ENCODE measurements around the gene SPCS3.
"Not testable (repeated sequence)": the region's sequence is repeated elsewhere in the genome, so short reads cannot be mapped to it uniquely, and the experiment has no call there.

The SPCS3 gene

DNA sequence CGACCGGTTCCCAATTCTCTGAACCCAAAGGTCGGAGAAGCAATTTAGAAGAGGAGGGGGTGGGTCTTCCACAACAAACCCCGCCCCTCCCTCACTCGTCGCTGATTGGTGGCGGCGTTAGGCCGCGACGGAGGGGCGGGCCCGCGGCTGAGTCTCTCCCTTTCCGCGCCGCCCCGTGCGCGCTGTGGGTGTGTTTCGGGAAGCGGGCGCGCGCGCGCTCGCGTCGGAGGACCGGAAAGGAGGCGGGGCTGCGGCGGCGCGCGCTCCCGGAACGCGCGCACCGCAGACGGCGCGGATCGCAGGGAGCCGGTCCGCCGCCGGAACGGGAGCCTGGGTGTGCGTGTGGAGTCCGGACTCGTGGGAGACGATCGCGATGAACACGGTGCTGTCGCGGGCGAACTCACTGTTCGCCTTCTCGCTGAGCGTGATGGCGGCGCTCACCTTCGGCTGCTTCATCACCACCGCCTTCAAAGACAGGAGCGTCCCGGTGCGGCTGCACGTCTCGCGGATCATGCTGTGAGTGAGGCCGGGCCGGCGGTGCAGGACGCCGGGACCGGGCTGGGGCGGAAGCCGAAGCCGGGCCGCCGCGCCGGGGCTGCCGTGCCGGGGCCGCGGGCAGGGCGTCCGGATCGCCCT is at the start of gene SPCS3:
Gene SPCS3, plus strand, starts transcription at position 263 of the 636 bp plus-strand sequence. Its CDS starts 111 bp downstream, at position 374.
- DNase-seq (ENCODE audit: low read depth in 2 of 2) = peak; percentile 89 to 94

- DNase-seq (ENCODE audit: low read depth in 2 of 2) = no peak
Measured at GRCh38 chr4:176270669-176271068, 49.1 kb upstream of the SPCS3 start.

DNA sequence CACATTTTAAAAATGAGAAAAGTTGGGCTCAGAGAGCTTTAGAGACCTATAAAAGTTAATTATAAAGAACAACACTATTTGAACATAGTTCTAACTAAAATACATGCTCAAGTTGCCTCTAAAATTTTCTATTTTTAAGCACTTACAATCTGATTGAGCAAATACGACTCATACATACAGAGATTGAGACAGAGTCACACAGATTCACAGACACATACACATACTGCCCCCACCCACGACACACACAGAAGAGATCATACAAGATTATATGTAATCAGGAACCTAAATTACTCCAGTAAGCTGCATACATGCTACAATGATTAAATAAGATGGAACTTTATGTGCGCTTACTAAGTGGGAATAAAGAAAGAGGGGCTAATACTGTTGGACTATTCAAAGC is 48.0 kb upstream of the SPCS3 start:
- DNase-seq (ENCODE audit: low read depth in 2 of 2) = no peak

- no peak for DNase-seq (ENCODE audit: low read depth in 2 of 2)
Measured at GRCh38 chr4:176272799-176273198, 47.0 kb upstream of the SPCS3 start.

DNA sequence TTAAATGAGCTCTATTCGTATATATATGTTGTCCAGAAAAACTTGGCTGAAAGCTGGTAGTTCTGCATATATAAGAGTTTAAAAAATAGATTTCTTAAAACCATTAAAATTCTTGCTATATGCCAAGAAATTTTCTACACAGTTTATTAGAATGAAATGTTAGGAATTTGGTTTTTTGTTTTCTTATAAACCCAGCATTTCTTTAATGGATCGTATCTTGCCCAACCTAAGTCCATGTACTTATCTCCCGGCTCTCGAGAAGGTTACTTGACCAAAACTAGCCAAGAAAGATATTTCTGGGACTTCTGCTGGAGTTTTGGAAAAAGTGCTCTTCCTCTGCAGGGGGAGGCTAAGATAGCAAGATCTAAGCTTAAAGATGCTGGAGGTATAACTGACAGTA is 46.0 kb upstream of the SPCS3 start:
- no peak for DNase-seq (ENCODE audit: low read depth in 2 of 2)

DNA sequence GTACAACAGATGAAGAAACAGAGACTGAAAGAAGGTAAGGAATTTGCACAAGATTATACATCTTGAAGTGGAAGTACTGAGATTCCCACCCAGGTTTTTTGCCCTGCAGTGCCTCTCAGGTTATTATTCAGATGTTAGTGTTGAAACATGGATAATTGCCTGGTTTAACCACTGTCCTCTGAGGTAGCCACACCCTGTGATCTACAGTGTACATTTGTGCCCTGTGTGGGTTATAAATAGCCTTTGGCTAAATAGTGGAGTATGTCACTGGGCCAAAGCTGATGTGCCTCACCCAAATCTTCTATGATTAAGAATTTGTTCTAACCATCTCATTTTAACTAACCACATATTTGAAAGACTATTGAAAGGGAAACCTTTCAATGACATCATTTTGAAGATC is 45.3 kb upstream of the SPCS3 start:
- DNase-seq (ENCODE audit: low read depth in 2 of 2) = no peak

- DNase-seq (ENCODE audit: low read depth in 2 of 2) = no peak
Measured at GRCh38 chr4:176276710-176277109, 43.1 kb upstream of the SPCS3 start.

DNA sequence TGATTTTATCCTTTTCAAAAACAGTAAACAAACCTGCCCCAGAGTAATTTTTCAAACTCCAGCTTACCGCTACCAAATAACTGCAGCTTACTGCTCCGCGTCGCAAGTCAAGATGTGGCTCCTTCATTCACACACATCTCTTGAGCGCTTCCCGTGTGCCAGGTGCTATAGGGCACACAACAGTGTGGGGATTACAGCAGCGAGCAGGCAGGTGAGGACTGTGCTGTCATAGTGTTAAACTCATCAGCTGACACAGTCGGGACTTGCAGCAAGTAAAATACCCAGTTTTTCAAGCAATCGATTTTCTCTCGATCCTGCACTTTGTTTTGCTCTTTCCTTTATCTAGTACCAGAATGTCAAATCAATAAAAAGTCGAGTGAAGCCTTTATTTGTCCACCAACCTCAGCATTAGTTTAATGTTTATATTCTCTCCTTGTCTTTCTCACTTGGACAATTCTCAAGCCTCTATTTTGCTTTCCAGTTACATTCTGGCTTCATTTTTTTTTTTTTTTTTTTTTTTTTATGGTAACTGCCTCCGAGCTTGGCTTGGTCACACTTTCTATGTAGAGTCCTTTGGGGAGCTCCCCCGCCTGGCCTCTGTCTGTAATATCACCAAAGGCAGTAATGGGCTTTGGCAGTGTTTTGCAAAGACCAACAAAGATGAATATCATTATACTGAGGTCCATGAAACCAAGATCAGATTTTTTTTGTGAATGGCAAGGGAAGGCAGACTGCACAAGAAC is 42.4 kb upstream of the SPCS3 start:
- no peak for DNase-seq (ENCODE audit: low read depth in 2 of 2)

- DNase-seq (ENCODE audit: low read depth in 2 of 2) = not testable (repeated sequence)
Measured at GRCh38 chr4:176279560-176279959, 40.2 kb upstream of the SPCS3 start.

DNA sequence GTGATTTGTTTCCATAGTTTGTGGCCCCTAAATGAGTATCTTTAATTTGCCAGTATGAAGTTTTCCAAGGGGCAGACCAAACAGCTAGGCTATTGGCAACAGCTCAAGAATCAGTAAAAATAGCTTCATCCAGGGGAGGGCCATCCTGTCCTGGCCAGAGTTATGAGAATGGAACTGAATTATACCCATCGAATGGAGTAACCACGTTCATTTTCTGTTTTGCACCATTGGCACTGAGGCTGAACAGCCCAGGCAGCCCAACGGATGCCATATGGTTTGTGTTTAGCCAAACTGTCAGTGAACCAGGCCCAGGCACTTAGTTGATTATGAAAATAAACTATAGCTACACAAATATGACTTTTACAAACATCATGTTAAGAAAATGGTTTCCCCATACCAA is 33.0 kb upstream of the SPCS3 start:
- DNase-seq (ENCODE audit: low read depth in 2 of 2) = no peak

DNA sequence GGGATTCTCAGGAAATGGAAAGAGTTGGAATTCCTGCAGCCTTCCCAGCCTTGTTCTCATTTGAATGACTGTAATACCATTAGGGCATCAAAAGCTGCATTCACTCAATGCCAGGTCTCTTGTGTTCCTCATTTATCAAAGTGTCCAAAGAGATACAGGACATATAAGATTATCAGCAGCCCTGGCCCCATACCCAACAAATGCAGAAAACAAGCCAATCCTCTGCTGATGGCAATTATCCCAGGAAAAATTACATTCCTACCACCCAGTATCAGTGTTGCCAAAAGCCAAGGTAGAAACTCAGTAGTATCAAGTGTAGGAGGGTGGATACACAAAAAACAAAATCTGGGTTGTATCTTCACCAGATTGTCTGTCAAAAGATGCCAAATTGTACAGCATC is 32.2 kb upstream of the SPCS3 start:
- no peak for DNase-seq (ENCODE audit: low read depth in 2 of 2)

GRCh38 chr4:176288020-176288419 is 31.7 kb upstream of the SPCS3 start:
- DNase-seq (ENCODE audit: low read depth in 2 of 2) = no peak

GRCh38 chr4:176289561-176289960 is 30.2 kb upstream of the SPCS3 start:
- no peak for DNase-seq (ENCODE audit: low read depth in 2 of 2)

- no peak for DNase-seq (ENCODE audit: low read depth in 2 of 2)
Measured at GRCh38 chr4:176290520-176290919, 29.2 kb upstream of the SPCS3 start.

DNA sequence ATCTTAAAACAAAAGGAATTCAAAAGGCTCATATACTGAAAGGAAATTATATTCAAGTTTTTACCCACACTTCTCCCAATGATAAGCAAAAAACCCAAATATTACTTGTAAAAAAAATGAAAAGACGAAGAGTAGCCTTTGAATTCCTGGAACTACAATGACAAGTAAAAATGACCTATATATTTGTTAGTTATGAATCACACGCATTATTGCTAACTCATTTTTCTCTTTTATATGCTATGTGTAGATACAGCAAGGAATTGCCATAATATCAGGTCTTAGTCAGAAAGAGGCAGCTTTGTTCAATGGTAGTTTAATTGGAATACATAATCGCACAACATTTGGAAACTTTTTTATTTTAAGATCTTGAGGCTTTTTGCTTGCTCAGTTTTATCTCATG is 28.0 kb upstream of the SPCS3 start:
- no peak for DNase-seq (ENCODE audit: low read depth in 2 of 2)

DNA sequence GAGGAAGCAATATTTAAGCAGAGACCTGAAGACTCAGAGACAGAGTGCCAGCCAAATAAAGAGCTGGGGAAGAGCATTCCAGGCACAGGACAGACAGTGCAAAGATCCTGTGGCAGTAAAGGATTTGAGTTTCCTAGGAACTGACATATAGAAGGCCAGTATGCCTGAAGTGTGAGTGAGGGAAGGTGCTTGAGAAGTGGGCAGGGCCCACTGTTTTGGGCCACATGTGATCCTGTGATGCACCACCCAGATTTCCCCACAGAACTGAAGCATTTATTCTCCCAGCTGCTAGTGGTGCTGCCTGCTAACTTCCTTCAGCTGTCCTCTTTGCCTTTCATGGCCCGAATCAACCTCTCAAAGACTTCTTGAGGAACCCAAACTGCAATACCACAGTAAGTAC is 26.8 kb upstream of the SPCS3 start:
- DNase-seq (ENCODE audit: low read depth in 2 of 2) = no peak

GRCh38 chr4:176293660-176294059 is 26.1 kb upstream of the SPCS3 start:
- DNase-seq (ENCODE audit: low read depth in 2 of 2) = no peak

DNA sequence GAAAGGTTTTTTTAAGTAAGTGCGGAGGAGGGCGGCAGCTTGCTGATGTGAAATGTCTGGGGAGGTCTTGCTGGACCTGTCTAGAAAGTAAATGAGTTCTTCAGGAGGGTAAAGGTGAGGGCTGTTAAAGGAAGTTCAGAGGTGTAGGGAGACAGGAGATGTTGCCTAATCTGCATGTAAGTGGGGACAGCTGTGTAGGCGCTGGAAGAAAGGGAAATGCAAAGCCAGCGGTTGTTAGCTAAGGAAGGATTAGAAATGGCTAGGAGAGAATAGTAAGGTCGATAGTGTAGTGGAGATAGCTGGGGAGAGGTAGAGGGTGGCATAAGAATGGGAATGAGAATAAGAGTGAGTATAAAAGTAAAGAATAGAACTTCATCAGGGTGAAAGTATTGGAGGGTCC is 23.9 kb upstream of the SPCS3 start:
- not testable (repeated sequence) for DNase-seq (ENCODE audit: low read depth in 2 of 2)

GRCh38 chr4:176298664-176299063 is 21.1 kb upstream of the SPCS3 start:
- DNase-seq (ENCODE audit: low read depth in 2 of 2) = no peak

- no peak for DNase-seq (ENCODE audit: low read depth in 2 of 2)
Measured at GRCh38 chr4:176300036-176300435, 19.7 kb upstream of the SPCS3 start.

GRCh38 chr4:176300565-176300964 is 19.2 kb upstream of the SPCS3 start:
- no peak for DNase-seq (ENCODE audit: low read depth in 2 of 2)

GRCh38 chr4:176302283-176303275 is 17.2 kb upstream of the SPCS3 start:
- DNase-seq (ENCODE audit: low read depth in 2 of 2) = no peak
